Measurements from ENCODE around the gene MPO.

The MPO gene

GRCh38 chr17:58262149-58262548 lies 18.6 kb downstream of the MPO start:
- no peak for DNase-seq

DNA sequence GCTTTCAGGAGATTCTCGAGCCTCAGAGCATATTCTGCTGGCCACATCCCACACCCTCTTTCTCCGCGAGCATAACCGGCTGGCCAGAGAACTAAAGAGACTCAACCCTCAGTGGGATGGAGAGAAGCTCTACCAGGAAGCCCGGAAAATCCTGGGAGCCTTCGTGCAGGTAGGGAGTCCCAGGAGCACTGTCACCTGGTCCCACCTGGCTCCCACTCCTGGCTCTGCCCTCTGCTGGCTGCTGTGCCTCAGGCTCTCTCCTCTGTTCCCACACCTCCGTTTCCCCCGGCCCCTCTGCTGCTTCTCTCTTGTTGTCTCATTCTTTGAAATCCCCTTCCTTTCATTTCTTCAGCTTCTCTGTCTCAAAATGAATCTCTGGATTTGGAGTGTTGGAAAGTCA lies 25.9 kb downstream of the MPO start:
- no peak for DNase-seq

- no peak for DNase-seq
These were observed 27.7 kb downstream of the MPO start for GRCh38 chr17:58253082-58253481.

DNA sequence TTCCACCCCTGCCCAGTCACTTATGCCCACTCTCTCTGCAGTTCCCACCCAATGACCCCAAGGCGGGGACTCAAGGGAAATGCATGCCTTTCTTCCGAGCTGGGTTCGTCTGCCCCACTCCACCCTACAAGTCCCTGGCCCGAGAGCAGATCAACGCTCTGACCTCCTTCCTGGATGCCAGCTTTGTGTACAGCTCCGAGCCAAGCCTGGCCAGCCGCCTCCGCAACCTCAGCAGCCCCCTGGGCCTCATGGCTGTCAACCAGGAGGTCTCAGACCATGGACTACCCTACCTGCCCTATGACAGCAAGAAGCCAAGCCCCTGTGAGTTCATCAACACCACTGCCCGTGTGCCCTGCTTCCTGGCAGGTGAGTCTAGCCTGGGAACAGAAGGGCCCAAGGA lies 28.6 kb downstream of the MPO start:
- no peak for DNase-seq

- DNase-seq: no peak
These were observed 30.3 kb downstream of the MPO start for GRCh38 chr17:58250344-58251011.

GRCh38 chr17:58249270-58250133 lies 31.2 kb downstream of the MPO start:
- DNase-seq: peak; percentile 63

DNA sequence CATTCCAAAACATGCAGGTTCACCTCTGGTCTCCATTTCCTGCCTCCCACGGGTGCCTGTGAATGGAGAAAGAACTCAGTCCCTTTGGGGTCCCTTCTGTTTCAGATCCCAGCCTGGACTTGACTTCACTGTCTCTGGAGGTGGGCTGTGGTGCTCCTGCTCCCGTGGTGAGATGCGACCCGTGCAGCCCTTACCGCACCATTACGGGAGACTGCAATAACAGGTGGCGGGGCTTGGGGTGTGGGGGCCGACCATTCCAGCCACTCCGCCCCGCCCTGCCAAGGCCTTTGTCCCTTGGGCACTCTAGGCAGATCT lies 31.8 kb downstream of the MPO start:
- DNase-seq: no peak

DNA sequence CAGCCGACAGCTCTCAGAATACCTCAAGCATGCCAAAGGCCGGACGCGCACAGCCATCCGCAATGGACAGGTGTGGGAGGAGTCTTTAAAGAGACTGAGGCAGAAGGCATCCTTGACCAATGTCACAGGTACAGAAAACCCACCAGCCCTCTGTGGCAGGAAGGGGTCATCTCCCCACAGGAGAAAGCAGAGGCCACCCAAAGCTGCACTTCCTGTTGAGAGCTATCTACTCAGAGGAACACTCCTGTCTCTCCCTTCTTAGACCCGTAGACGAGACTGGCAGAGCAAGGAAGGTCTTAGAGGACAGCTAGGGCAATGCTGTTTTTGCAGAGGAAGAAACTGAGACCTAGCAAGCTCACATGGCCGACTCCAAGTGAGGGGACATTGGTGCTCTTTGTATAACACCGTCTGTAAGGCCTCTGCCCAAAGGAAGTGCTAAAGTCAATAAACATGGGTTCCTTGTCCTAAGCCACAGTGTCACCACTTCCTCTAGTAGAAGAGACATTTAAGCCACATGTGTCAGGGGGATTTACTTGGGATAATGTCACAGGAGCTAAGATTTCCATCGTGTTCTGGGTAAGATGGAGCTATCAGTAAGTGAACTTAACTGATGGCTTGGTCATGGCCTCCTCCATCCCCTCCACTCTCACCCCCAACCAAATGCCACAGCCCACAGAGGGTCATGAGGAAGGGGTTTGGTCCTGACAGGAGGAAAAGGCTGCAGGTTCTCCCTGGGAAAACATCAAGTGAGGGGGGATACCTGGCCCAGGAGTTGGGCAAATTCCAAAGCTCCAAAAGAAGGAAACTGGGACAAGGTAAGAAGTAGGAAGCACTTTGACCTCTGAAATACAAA lies 33.0 kb downstream of the MPO start:
- DNase-seq: no peak

GRCh38 chr17:58246781-58247180 lies 34.0 kb downstream of the MPO start:
- no peak for DNase-seq

GRCh38 chr17:58246104-58246740 lies 34.5 kb downstream of the MPO start:
- DNase-seq: no peak

GRCh38 chr17:58245428-58246103 lies 35.2 kb downstream of the MPO start:
- DNase-seq: no peak

DNA sequence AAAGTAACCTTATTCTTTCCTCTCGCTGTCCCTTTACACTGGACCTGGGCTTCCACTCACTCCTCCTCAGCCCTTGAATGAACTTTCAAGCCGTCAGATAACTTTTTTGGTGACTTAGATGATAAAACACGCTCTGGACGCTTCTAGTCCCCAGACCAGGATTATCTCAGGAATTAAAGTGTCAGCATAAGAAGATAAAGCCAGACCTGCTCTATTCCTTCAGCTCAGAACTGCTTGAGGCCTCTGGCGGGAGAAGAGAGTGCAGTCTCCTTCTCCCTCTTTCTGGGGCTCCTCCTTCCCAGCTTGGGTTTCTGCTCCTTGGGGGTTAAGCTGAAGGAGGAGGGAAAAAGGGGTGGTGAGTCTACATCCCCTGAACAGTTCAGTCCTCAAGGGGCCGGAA lies 35.8 kb downstream of the MPO start:
- no peak for DNase-seq

- no peak for DNase-seq
These were observed 38.5 kb downstream of the MPO start for GRCh38 chr17:58242171-58242784.

DNA sequence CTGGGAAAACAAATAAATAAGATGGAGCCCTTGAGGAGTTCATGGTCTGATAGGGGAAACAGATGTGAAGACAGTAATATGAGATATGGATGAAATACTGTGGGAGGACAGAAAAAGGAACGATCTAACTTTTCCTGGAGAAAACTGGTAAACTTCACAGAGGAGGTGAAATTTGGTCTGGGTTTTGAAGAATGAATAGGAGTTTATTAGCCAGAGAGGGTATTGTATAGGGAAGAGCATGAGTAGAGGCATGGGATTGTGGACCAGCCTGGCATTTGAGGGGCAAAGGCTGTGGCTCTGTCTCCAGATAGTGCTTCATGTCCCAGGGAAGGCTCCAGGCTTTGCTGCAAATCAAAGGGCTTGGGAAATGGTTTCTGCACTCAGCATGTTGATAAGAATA lies 40.7 kb downstream of the MPO start:
- no peak for DNase-seq

GRCh38 chr17:58238147-58238634 lies 42.5 kb downstream of the MPO start, which contains the start of gene LPO:
Gene LPO (plus strand): TSS chr17:58238584. CDS start chr17:58242980, 4,396 bp downstream.
- DNase-seq: no peak

- no peak for DNase-seq
These were observed 44.3 kb downstream of the MPO start for GRCh38 chr17:58236394-58236793.

- DNase-seq: no peak
These were observed 44.9 kb downstream of the MPO start for GRCh38 chr17:58235821-58236220.

- DNase-seq: no peak
These were observed 46.2 kb downstream of the MPO start for GRCh38 chr17:58234512-58234911.

DNA sequence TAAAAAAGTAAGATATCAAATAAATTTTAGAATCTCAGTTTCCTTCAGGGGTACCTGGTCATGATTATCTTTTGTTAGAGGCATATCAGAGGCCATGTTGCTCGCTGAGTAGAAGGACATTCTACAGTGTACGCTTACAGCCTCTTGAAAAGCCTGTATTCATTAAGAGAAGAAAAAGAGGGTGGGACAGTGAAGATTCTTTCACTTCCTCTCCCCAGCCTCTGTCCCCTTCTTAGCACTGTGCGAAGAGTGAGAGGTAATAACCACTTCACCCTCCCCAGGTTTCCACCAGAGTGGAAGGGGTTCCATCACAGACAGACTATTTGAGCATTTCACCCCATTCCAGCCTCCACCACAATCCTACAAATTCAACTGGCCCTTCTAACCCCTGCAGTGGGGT lies 47.2 kb downstream of the MPO start:
- DNase-seq: no peak

GRCh38 chr17:58232707-58233156 lies 48.0 kb downstream of the MPO start:
- DNase-seq: peak; percentile 81

GRCh38 chr17:58231641-58232040 lies 49.1 kb downstream of the MPO start:
- DNase-seq: peak; percentile 21

DNA sequence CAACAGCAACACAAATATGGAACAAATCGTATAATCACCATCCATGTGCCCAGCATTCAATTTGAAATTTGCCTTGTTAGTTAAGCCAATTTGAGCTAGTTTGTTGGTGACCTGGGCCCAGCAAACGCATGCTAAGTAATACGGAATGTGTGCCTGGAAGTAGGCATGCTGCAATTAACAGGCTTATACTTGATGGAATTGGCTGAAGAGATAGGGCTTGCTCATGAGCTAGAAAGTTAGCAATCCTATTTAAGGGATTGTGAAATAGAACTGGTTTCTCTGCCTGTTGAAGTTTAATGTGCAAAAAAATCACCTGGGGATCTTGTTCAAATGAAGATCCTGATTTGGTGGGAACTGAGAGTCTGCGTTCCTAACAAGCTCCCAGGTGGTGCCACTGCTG lies 50.9 kb downstream of the MPO start:
- no peak for DNase-seq

Data from EL (cell line).